NCI-H146 (cell line): ENCODE measurements around the gene SLC7A10.
"Not testable (repeated sequence)": the region's sequence is repeated elsewhere in the genome, so short reads cannot be mapped to it uniquely, and the experiment has no call there.

Experiments
- DNase-seq: peaks from one replicate; lab custom pipeline; 2025; lab: John Stamatoyannopoulos, UW

Gene SLC7A10

GRCh38 chr19:33215438-33216197, 10.0 kb downstream of the SLC7A10 start:
- DNase-seq, result no peak

GRCh38 chr19:33214596-33214995, 11.1 kb downstream of the SLC7A10 start:
- DNase-seq, result peak; percentile 61

- no peak for DNase-seq
Observed at GRCh38 chr19:33212436-33213172, 13.0 kb downstream of the SLC7A10 start.

GRCh38 chr19:33211794-33212435, 13.7 kb downstream of the SLC7A10 start:
- no peak for DNase-seq

- no peak for DNase-seq
Observed at GRCh38 chr19:33210266-33210940, 15.2 kb downstream of the SLC7A10 start.

- DNase-seq, result not testable (repeated sequence)
Observed at GRCh38 chr19:33209850-33210230, 15.8 kb downstream of the SLC7A10 start.

- DNase-seq, result no peak
Observed at GRCh38 chr19:33208904-33209849, 16.5 kb downstream of the SLC7A10 start.

- no peak for DNase-seq
Observed at GRCh38 chr19:33208371-33208895, 17.2 kb downstream of the SLC7A10 start.

GRCh38 chr19:33207903-33208302, 17.7 kb downstream of the SLC7A10 start:
- DNase-seq, result no peak

- no peak for DNase-seq
Observed at GRCh38 chr19:33207040-33207620, 18.5 kb downstream of the SLC7A10 start.

- DNase-seq, result no peak
Observed at GRCh38 chr19:33206261-33207039, 19.2 kb downstream of the SLC7A10 start.

GRCh38 chr19:33205531-33206260, 20.0 kb downstream of the SLC7A10 start:
- no peak for DNase-seq

GRCh38 chr19:33205110-33205509, 20.5 kb downstream of the SLC7A10 start:
- no peak for DNase-seq

- no peak for DNase-seq
Observed at GRCh38 chr19:33204136-33204973, 21.3 kb downstream of the SLC7A10 start.

GRCh38 chr19:33203529-33203928, 22.1 kb downstream of the SLC7A10 start:
- DNase-seq, result no peak

- DNase-seq, result no peak
Observed at GRCh38 chr19:33202546-33203507, 22.8 kb downstream of the SLC7A10 start.
